ENCODE data around the gene GSTM1.

GSTM1 gene

GRCh38 chr1:109732390-109732881, 44.8 kb downstream of the GSTM1 start:
- FAIRE-seq = no peak

GRCh38 chr1:109733236-109733870, 45.7 kb downstream of the GSTM1 start:
- FAIRE-seq = no peak

GRCh38 chr1:109739738-109740614, 52.4 kb downstream of the GSTM1 start:
- no peak for FAIRE-seq

GRCh38 chr1:109740615-109741373, 53.2 kb downstream of the GSTM1 start, which contains the start of gene GSTM3:
GSTM3 (minus strand) TSS chr1:109741038; CDS start chr1:109740287, 751 bp downstream.
- FAIRE-seq = no peak

Measured in colon (tissue), 2 donors.